Left forelimb (tissue), 1 donor: Measurements from ENCODE around the gene SRPRB.
"Not testable (repeated sequence)": the region's sequence is repeated elsewhere in the genome, so short reads cannot be mapped to it uniquely, and the experiment has no call there.

Experiments used
- DNase-seq: peaks from one replicate; pipeline ENCODE4 v3.0.0-alpha.2; 2018; ENCODE audit warnings: low spot score

SRPRB gene

DNA sequence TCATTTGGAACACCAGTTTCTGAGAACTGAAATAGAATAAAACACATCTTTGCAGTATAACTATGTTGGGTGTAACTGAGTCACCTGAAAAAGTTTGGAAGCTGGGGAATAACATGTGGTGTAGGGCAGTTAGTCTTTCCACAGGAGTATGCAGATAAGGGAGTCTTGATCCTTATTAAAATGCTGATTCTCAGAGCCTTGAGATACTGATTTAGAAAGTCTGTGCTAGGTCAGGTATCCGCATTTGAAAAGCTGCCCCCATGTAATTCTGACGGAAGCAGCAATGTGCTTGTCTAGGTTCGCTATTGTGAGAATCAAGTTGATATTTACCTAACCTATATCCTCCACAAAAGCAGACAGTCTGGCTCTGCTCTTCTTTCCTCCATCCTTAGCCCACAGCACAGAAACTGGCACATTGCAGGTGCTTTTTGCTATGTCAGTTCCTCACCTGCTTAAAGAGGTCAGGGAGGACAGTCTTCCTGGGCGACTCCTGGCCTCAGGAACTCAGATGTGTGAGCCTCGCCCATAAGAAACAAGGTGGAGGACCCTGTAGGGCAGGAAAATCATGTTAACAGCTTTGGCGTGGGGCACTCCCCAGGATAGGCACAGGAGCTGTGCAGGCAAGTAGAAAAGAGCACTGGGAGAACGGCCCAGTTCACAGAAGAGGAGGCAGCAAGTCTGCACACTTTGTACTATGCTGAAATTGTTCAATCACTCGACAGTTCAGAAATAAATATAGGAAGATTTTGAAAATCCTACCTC lies 27.6 kb upstream of the SRPRB start:
- no peak for DNase-seq

DNA sequence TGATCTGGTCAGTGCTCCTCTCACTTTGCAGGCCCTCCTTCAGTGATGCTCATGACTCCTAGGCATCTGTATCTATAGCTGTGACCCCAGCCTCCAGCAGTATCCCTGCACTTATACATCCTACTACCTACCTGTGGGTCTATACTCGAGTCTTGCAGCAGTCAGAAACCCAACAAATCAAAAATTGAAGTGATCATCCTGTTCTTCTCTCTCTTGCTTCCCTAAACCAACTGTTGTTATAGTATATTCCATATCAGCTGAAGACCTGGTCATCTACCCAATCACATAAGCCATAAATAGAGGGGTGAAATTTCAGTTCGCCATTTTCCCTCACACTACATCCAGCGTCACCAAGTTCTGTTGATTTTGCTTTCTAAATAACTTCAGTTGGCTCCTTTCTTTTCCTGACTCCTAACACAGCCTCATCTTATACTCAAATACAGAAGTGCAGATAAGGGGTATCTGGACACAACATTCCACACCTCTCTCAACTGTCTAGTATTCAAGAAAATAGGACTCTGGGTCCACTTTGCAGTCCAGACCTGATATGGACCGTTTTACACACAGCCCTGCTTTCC lies 25.9 kb upstream of the SRPRB start:
- DNase-seq, result no peak

DNA sequence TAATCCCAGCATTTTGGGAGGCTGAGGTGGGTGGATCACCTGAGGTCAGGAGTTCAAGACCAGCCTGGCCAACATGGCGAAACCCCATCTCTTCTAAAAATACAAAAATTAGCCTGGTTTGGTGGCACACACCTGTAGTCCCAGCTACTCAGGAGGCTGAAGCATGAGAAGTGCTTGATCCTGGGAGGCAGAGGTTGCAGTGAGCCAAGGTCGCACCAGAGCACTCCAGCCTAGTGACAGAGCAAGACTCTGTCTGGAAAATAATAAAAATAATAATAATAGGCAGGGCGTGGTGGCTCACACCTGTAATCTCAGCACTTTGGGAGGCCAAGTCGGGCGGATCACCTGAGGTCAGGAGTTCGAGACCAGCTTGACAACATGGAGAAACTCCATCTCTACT lies 24.9 kb upstream of the SRPRB start:
- not testable (repeated sequence) for DNase-seq

GRCh38 chr3:133781570-133781969 lies 24.0 kb upstream of the SRPRB start:
- DNase-seq, result no peak

DNA sequence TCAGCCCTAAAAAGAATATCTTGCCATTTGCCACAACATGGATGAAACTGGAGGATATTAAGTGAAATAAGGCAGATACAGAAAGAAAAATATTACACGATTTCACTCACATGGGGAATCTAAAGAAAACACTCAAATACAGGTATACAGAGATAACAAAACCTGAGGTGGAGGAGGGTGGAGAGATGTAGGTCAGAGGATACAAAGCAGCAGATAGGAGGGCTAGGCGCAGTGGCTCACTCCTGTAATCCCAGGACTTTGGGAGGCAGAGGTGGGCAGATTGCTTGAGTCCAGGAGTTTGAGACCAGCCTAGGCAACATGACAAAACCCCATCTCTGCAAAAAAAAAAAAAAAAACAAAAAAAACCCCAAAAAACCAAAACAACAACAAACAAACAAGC lies 23.2 kb upstream of the SRPRB start:
- DNase-seq, result no peak

- DNase-seq, result no peak
Observed at GRCh38 chr3:133783762-133784161, 21.9 kb upstream of the SRPRB start.

DNA sequence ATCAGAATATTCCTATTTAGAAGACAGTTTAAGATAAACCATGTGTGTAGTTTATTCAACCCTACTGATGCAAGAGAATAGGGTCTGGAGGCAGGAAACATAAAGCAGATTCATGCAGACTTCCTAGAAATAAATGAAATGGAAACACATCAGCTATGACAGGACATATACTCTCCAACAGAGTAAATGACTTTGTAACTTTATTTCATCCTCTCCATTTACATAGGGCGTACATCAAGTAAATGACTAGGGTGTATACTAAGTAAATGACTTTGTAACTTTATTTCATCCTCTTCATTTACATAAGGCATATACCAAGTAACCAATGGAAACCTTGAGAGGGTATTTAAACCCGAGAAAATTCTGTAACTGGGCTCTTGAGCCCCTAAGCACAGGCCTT lies 17.6 kb upstream of the SRPRB start:
- DNase-seq, result no peak

- DNase-seq, result no peak
Observed at GRCh38 chr3:133792171-133792763, 13.3 kb upstream of the SRPRB start.

- no peak for DNase-seq
Observed at GRCh38 chr3:133797396-133798105, 8.1 kb upstream of the SRPRB start.

DNA sequence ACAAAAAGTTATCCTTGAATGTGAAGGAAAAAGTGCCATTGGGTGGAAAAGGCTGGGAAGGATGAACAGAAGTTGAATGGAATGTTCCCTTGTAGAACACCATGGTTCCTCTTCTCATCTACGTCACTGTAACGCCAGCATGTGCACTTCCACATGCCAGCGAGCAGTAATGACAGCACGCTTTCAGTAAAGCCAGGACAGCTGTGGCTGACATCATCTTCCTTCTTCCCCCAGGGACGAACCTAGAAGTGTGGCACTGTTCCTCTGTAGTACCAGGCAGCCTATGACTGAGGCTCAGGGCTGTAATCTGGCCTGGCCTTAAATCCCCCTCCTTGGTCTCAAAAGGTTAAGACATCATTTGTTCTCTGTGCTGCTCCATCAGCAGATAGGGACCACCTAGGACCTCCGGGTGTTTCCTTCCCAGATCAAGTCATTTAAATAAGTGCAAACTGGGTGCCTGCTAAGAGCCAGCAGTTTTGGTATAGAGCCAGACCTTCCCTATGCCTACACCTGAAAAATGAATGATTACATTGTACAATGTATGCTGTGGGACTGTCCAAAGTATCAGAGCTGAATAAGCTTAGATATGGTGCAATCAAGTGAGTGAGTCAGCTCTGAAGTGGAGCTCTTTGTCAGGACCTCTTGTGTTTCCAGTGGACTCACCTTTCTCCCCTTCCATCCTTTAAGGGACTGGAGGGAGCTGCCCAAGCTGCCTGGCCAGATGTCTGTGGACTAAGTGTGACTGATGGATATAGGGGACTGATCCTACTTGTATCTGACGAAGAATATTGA lies 5.6 kb upstream of the SRPRB start:
- DNase-seq, result no peak

- DNase-seq, result no peak
Observed at GRCh38 chr3:133803469-133803868, 2.1 kb upstream of the SRPRB start.

DNA sequence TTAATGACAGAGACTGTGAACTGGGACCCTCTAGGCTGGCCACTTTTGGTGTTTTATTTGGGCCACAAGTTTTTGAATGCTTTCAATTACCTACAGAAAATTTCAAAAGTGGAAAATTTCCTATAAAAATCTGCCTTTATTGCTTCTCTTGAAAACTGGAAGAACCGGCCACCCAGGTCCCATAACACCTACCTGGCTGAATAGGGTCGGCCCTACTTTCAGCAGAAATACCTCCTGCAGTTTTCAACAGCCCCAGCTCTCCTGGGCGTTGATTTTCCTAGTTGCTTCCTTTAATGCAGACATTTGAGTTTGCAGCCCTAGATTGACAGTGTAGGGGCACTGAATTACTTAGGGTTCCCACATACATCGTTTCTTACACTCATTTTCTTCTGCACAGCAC lies 719 bp upstream of the SRPRB start:
- no peak for DNase-seq

DNA sequence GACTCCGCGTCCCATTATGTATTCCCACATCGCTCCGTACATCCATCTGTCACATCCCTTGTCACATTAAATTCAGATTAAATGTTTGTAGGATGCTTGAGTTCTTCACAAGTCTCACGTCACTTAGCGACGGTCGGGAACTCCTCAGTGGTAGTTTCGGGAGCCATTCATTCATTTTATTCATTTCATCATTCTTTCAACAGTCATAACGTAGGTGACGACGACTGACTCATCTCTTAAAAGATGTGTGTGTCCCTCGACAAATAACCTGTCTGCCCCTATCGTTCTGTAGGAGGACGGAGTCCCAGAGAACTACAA lies 272 bp upstream of the SRPRB start:
- no peak for DNase-seq

DNA sequence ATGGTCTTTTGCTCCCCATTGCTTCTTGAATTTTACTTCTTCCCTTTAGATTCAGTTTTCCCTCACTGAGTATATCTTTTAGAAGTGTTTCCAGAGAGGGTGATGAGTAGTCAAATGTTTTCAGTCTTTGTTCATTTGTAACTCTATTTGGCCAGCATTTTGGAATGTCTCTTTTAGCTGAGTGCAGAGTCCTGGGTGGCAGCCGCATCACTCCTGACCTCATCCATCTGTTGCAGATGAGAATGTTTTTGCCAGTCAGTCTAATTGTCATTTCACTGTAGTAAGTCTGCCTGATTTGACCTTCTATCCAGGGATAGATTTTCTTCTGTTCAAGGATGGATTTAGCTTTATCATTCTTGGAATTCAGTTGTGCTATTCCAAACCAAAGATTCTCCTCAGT lies 7.3 kb downstream of the SRPRB start:
- no peak for DNase-seq

GRCh38 chr3:133815386-133815785 lies 9.8 kb downstream of the SRPRB start:
- no peak for DNase-seq

DNA sequence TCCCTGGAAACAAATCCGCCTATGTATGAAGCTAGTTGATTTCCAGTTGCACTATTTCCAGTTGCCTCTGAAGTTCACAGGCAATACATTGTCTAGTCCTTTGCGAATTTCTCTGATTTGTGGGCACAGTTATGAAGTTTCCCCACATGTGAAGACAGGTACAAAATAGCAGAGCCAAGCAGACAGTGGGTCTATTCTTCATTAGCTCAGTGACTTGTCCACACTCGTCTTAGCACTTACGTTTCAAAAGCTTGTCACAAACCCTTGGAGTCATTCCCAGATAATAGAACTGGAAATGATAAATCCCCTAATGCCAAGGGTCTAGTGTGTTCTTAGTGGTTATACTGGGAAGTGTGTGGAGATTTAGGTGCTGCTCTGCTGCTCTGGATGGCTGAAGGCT lies 14.5 kb downstream of the SRPRB start:
- no peak for DNase-seq

GRCh38 chr3:133820889-133821675 lies 15.5 kb downstream of the SRPRB start:
- no peak for DNase-seq

DNA sequence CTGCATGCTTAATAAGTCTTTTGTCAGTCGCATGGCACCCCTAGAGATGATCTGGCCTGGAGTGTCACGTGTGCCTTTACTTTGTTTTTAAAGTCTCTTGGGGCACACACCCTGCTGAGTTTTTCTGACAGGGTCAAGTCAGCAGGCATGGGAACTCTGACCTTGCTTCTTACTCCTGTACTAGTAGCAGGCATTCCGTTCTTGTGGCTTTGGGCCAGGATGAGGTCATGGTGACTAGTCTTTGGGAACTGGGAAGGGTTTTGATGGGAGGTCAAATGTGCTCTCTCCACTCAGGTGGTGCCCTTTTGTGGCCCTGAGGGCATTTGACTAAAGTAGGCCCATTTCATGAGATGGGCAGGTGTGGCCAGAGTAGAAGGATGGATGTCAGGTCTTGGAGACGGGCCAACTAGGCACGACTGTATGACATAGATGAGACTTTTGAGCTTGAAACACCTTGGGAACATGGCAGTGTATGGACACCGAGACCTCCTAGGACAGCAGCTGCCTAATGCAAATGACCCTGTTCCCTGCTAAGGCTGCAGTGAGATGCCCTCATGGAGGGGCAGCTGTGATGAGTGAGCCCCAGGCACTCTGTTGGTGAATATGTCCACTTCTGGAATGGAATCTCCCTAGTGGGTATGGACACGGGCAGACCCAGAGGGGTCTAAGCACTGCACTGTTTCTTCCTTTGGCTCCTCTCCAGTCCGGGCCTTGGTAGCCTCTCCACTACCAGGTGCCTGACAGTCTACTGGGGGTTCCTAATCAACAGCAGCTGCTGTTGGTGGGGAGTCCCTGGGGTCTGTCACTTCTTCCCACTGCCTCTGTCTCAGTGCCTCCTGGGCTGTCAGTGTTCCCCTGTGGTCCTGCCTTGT lies 16.4 kb downstream of the SRPRB start:
- no peak for DNase-seq

DNA sequence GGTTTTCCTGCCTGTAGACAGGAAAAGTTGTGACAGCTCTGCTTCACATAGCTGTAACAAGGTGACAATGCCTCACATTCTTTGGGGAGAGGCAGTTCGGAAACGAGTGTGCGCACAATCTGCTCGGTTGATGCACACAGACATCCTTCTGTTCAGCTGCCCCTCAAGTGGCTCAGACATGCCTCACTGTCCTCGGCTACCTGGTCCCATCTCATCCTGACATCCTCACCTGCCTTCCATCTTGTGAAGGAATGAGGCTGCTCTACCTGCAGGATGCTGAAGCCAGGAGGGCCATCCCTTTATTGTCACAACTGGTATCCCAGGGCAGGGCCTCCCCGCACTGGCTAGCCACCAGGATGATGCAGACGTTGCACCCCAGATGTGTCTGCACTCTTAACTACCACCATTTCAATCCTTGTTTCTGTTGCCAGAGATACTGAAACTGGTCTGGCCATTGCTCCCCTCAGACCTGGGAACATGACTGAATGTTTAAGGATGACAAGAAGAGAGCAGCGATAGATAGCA lies 19.4 kb downstream of the SRPRB start:
- no peak for DNase-seq
